HG03439 (cell line): ENCODE results near the gene TRAF3.
"Not testable (repeated sequence)": the region's sequence is repeated elsewhere in the genome, so short reads cannot be mapped to it uniquely, and the experiment has no call there.

Source experiments
- ATAC-seq: cut with Tn5 transposase; IDR thresholded peaks from one replicate; pipeline ENCODE4 v1.9.1; 2021; ENCODE audit warnings: mild to moderate bottlenecking, moderate library complexity; ENCODE audit not compliant: unreplicated experiment

TRAF3 gene

GRCh38 chr14:102826161-102826560, 48.9 kb downstream of the TRAF3 start:
- no peak for ATAC-seq

GRCh38 chr14:102826751-102827675, 49.8 kb downstream of the TRAF3 start:
- no peak for ATAC-seq

GRCh38 chr14:102827716-102828115, 50.5 kb downstream of the TRAF3 start:
- ATAC-seq, result no peak

GRCh38 chr14:102828151-102828550, 50.9 kb downstream of the TRAF3 start:
- ATAC-seq, result no peak

GRCh38 chr14:102829016-102829548, 51.8 kb downstream of the TRAF3 start:
- no peak for ATAC-seq

- no peak for ATAC-seq
Observed at GRCh38 chr14:102830474-102831045, 53.3 kb downstream of the TRAF3 start.

GRCh38 chr14:102831163-102831804, 54.0 kb downstream of the TRAF3 start:
- ATAC-seq, result no peak

GRCh38 chr14:102833341-102833740, 56.1 kb downstream of the TRAF3 start:
- no peak for ATAC-seq

- no peak for ATAC-seq
Observed at GRCh38 chr14:102833991-102834390, 56.7 kb downstream of the TRAF3 start.

GRCh38 chr14:102835959-102836358, 58.7 kb downstream of the TRAF3 start:
- ATAC-seq, result no peak

- not testable (repeated sequence) for ATAC-seq
Observed at GRCh38 chr14:102837120-102837519, 59.9 kb downstream of the TRAF3 start.

- no peak for ATAC-seq
Observed at GRCh38 chr14:102838501-102838900, 61.3 kb downstream of the TRAF3 start.

- ATAC-seq, result no peak
Observed at GRCh38 chr14:102840115-102840514, 62.9 kb downstream of the TRAF3 start.

GRCh38 chr14:102840771-102841528, 63.7 kb downstream of the TRAF3 start:
- no peak for ATAC-seq

GRCh38 chr14:102848830-102849525, 71.7 kb downstream of the TRAF3 start:
- no peak for ATAC-seq

GRCh38 chr14:102849526-102850379, 72.5 kb downstream of the TRAF3 start:
- ATAC-seq, result no peak

GRCh38 chr14:102853648-102854047, 76.4 kb downstream of the TRAF3 start:
- ATAC-seq, result no peak

- no peak for ATAC-seq
Observed at GRCh38 chr14:102854091-102854703, 76.9 kb downstream of the TRAF3 start.

- no peak for ATAC-seq
Observed at GRCh38 chr14:102856179-102856578, 78.9 kb downstream of the TRAF3 start.
